Cardiac muscle cell (in vitro differentiated cells and primary cell): ENCODE results near the gene PSMA6. TPM values are rescaled to one million over a fixed set of nuclear protein-coding genes. Genes with fewer than 3 reads are reported as not detected.
"Not testable (repeated sequence)": the region's sequence is repeated elsewhere in the genome, so short reads cannot be mapped to it uniquely, and the experiment has no call there.

ENCODE experiments used
- DNase-seq, 2 donors: peaks; one replicate each; pipeline versions ENCODE4 v3.0.0 to v3.0.0-alpha.2; 2010 to 2017; ENCODE audit warnings: low read depth in 1 of 2, low spot score in 1 of 2
- H3K27ac ChIP-seq: fragments of 200-600 bp; sonication (generic); 2 replicates; pipeline ENCODE4 v1.5.1; 2016
- H3K27me3 ChIP-seq: fragments of 200-600 bp; sonication (generic); 2 replicates; pipeline ENCODE4 v1.6.0; 2016; ENCODE audit warnings: control low read depth
- H3K36me3 ChIP-seq: fragments of 200-600 bp; sonication (generic); 2 replicates; pipeline ENCODE4 v1.5.1; 2016; ENCODE audit warnings: control low read depth
- H3K4me1 ChIP-seq: fragments of 200-600 bp; sonication (generic); 2 replicates; pipeline ENCODE4 v1.8.1; 2017; ENCODE audit warnings: low read depth, mild to moderate bottlenecking, mixed run types
- H3K4me3 ChIP-seq: fragments of 200-600 bp; sonication (generic); 2 replicates; pipeline ENCODE4 v1.5.1; 2016; ENCODE audit warnings: mild to moderate bottlenecking
- H3K9me3 ChIP-seq: fragments of 200-600 bp; sonication (generic); 2 replicates; pipeline ENCODE4 v1.5.1; 2017; ENCODE audit warnings: low read depth, mild to moderate bottlenecking, control low read depth
- polyA plus RNA-seq: library from polyadenylated mRNA; unstranded; fragments of >200 nt; fragmentation: Nextera tagmentation; extraction: Ambion mirVana; gene quantifications from 2 replicates; pipeline ENCODE4 v1.2.1, GENCODE V29; 2016
- total RNA-seq: library from RNA; depleted of rRNA; stranded (reverse); fragments of >200 nt; gene quantifications from 2 replicates; pipeline ENCODE4 v1.2.3, GENCODE V29; 2016
- TF ChIP-seq, protein P1 (sequence below): IDR thresholded peaks from 2 replicates; pipeline ENCODE4 v1.5.1; 2012; ENCODE audit warnings: low read depth, mild to moderate bottlenecking, low read length

Gene PSMA6
- total and polyA plus RNA-seq, 2 experiments from 2014 or later: 143 to 352 TPM

GRCh38 chr14:35247777-35248475 is 44.3 kb upstream of the PSMA6 start:
- no peak overlapping the region for H3K4me3 ChIP-seq
- H3K27me3 ChIP-seq: no peaks in the 10 kb centered on the region
- H3K27ac ChIP-seq: no peak overlapping the region
- peak in 1 of 2 donors; percentile 43 for DNase-seq
- TF ChIP-seq, protein P1, sequence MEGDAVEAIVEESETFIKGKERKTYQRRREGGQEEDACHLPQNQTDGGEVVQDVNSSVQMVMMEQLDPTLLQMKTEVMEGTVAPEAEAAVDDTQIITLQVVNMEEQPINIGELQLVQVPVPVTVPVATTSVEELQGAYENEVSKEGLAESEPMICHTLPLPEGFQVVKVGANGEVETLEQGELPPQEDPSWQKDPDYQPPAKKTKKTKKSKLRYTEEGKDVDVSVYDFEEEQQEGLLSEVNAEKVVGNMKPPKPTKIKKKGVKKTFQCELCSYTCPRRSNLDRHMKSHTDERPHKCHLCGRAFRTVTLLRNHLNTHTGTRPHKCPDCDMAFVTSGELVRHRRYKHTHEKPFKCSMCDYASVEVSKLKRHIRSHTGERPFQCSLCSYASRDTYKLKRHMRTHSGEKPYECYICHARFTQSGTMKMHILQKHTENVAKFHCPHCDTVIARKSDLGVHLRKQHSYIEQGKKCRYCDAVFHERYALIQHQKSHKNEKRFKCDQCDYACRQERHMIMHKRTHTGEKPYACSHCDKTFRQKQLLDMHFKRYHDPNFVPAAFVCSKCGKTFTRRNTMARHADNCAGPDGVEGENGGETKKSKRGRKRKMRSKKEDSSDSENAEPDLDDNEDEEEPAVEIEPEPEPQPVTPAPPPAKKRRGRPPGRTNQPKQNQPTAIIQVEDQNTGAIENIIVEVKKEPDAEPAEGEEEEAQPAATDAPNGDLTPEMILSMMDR: no peak
- no peaks in the 10 kb centered on the region for H3K9me3 ChIP-seq
- peaks cover 4% of the 10 kb centered on the region for H3K4me1 ChIP-seq
- no peaks in the 10 kb centered on the region for H3K36me3 ChIP-seq

DNA sequence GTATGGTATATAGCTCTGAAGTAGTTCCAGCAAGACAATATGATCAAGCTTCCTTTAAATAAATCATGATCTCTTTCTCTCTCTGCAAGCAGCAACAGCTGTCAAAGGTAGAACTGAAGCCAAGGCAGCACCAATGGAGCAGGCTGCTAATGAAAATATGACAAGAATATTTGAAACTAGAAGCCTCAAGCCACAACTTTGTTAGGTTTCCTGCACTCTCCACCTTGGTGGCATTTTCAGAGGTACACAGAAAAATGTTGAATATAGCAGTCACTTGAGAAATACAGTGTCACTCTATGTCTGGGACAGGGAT is 43.8 kb upstream of the PSMA6 start:
- TF ChIP-seq, protein P1: no peak
- H3K27ac ChIP-seq: no peak overlapping the region
- no peak for DNase-seq
- H3K4me1 ChIP-seq: peaks cover 4% of the 10 kb centered on the region
- H3K4me3 ChIP-seq: no peak overlapping the region
- H3K27me3 ChIP-seq: no peaks in the 10 kb centered on the region
- no peaks in the 10 kb centered on the region for H3K36me3 ChIP-seq
- H3K9me3 ChIP-seq: no peaks in the 10 kb centered on the region

GRCh38 chr14:35250319-35250718 is 41.9 kb upstream of the PSMA6 start:
- Histone ChIP-seq H3K27ac (no peak overlapping the region), H3K36me3 (no peaks in the 10 kb centered on the region), H3K9me3 (no peaks in the 10 kb centered on the region), H3K27me3 (no peaks in the 10 kb centered on the region), H3K4me1 (peaks cover 4% of the 10 kb centered on the region), H3K4me3 (no peak overlapping the region)
- TF ChIP-seq, protein P1: no peak
- no peak for DNase-seq

GRCh38 chr14:35252451-35252868 is 39.7 kb upstream of the PSMA6 start:
- peaks cover 4% of the 10 kb centered on the region for H3K4me1 ChIP-seq
- TF ChIP-seq, protein P1: no peak
- H3K9me3 ChIP-seq: no peaks in the 10 kb centered on the region
- H3K36me3 ChIP-seq: no peaks in the 10 kb centered on the region
- no peak for DNase-seq
- H3K27ac ChIP-seq: no peak overlapping the region
- H3K4me3 ChIP-seq: no peak overlapping the region
- H3K27me3 ChIP-seq: no peaks in the 10 kb centered on the region

GRCh38 chr14:35253056-35253455 is 39.1 kb upstream of the PSMA6 start:
- not testable (repeated sequence) for H3K4me3 ChIP-seq, DNase-seq, H3K4me1 ChIP-seq, H3K27me3 ChIP-seq, H3K36me3 ChIP-seq, H3K27ac ChIP-seq, H3K9me3 ChIP-seq

DNA sequence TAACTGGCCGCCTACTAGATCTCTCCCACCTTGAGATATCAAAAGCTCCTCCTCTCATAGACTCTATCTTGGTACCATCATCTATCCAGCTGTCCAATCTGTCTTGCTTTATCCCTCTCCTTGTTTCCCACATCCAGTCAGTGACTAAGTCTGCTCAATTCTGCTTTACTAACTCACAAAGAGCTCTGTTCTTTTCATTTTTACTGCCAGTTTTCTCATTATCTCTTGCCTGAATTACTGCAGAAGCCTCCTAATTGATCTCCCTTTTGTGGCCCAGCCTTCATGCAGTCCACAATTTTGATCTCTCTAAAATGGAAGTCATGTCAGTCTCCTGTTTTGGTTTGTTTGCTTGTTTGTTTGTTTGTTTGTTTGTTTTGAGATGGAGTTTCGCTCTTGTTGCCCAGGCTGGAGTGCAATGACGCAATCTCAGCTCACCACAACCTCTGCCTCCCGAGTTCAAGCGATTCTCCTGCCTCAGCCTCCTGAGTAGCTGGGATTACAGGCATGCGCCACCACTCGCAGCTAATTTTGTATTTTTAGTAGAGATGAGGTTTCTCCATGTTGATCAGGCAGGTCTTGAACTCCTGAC is 38.1 kb upstream of the PSMA6 start:
- not testable (repeated sequence) for DNase-seq, H3K4me1 ChIP-seq, H3K9me3 ChIP-seq, H3K36me3 ChIP-seq, H3K4me3 ChIP-seq, H3K27me3 ChIP-seq, H3K27ac ChIP-seq
